ENCODE measurements around the gene NELFA.

NELFA gene

DNA sequence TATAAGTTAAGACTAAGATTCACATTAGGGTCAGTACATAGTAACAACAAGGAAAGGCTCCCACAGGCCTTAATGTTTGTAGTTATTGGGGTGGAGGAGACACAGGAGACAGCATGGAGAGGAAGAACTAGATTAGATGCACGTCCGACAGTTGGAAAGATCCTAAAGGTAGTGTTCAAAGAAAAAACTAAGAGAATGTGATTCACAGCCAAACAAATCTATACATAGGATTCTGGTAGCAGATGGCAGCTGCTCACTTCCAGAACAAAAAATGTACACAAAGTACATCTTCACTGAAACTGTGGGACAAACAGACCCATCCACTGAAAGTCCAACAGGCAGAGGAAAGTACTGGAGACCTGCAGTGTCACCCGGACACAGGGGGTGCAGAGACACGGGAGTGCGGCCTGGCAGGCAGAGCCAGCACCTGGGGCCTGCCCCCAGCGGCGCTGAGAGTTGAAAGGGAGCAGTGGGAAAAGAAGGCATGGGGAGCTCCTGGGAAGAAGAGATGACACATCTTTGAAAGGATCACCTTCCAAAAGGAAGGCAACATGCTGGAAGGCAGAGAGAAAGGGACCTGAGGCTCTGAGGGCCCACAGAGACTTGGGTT, 40.0 kb downstream of the NELFA start:
- H3K9me3 ChIP-seq (ENCODE audit: control insufficient read depth in 1 of 2, low read length in 2 of 2): no peaks in the 10 kb centered on the region
- no peaks in the 10 kb centered on the region for H3K27me3 ChIP-seq (ENCODE audit: low read depth, low read length)
- H3K4me3 ChIP-seq (ENCODE audit: low read depth in 1 of 2, low read length in 2 of 2): no peak overlapping the region
- no peak overlapping the region for H3K27ac ChIP-seq (ENCODE audit: low read length)
- no peaks in the 10 kb centered on the region for H3K4me1 ChIP-seq (ENCODE audit: control insufficient read depth in 1 of 2, insufficient read depth in 2 of 2, low read length in 2 of 2)
- H3K36me3 ChIP-seq (ENCODE audit: control insufficient read depth in 1 of 2, insufficient read depth in 2 of 2, low read length in 2 of 2): peaks cover 16 to 20% of the 10 kb centered on the region in 2 donors

DNA sequence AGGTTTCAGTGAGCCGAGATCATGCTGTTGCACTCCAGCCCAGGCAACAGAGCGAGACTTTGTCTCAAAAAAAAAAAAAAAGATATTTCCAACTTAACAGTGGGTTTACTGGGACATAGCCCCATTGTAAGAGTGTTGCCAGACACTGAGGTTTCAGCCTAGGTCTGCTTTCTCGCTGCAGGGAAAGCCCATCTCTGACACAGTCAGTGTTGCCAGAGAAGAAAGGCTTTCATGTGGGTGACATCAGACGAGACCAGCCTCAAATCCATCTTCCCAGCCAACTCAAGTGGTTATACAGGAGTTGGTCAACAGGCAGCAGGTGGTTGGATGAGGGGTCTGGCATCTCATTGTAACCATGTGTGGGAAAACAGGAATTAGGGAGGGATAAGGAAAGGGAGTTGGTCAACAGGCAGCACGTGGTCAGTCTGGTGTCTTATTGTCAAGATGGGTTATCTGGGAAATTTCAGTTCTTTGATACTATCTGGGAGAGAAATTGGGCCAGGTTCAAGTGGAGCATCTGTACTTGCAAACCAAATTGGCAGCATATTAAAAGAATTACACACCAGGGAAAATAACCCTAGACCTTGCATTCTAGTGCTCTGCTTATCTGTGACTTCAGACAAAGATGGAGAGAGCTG, 41.1 kb downstream of the NELFA start:
- no peak overlapping the region for H3K27ac ChIP-seq (ENCODE audit: low read length)
- no peak overlapping the region for H3K4me3 ChIP-seq (ENCODE audit: low read depth in 1 of 2, low read length in 2 of 2)
- no peaks in the 10 kb centered on the region for H3K27me3 ChIP-seq (ENCODE audit: low read depth, low read length)
- H3K36me3 ChIP-seq (ENCODE audit: control insufficient read depth in 1 of 2, insufficient read depth in 2 of 2, low read length in 2 of 2): peaks cover 19 to 25% of the 10 kb centered on the region in 2 donors
- H3K4me1 ChIP-seq (ENCODE audit: control insufficient read depth in 1 of 2, insufficient read depth in 2 of 2, low read length in 2 of 2): no peaks in the 10 kb centered on the region
- H3K9me3 ChIP-seq (ENCODE audit: control insufficient read depth in 1 of 2, low read length in 2 of 2): no peaks in the 10 kb centered on the region

DNA sequence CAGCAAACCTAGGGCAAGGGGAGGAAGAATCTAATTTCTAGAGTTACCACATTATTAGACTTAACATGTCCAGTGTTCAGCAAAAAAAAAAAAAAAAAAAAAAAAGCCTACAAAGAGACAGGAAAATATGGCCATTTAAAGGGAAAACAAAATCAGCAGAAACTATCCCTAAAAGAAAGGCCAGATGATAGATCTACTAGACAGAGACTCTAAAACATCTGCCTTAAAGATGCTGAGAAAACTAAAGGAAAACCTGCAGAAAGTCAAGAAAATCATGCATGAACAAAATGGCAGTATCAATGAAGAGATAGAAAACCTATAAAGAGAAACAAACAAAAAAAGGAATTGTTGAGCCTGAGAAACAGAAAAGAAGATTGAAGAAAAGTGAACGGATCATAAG, 43.8 kb downstream of the NELFA start:
- no peaks in the 10 kb centered on the region for H3K9me3 ChIP-seq (ENCODE audit: control insufficient read depth in 1 of 2, low read length in 2 of 2)
- H3K27ac ChIP-seq (ENCODE audit: low read length): no peak overlapping the region
- no peaks in the 10 kb centered on the region for H3K27me3 ChIP-seq (ENCODE audit: low read depth, low read length)
- peaks cover 30 to 39% of the 10 kb centered on the region in 2 donors for H3K36me3 ChIP-seq (ENCODE audit: control insufficient read depth in 1 of 2, insufficient read depth in 2 of 2, low read length in 2 of 2)
- H3K4me1 ChIP-seq (ENCODE audit: control insufficient read depth in 1 of 2, insufficient read depth in 2 of 2, low read length in 2 of 2): no peaks in the 10 kb centered on the region
- H3K4me3 ChIP-seq (ENCODE audit: low read depth in 1 of 2, low read length in 2 of 2): no peak overlapping the region

DNA sequence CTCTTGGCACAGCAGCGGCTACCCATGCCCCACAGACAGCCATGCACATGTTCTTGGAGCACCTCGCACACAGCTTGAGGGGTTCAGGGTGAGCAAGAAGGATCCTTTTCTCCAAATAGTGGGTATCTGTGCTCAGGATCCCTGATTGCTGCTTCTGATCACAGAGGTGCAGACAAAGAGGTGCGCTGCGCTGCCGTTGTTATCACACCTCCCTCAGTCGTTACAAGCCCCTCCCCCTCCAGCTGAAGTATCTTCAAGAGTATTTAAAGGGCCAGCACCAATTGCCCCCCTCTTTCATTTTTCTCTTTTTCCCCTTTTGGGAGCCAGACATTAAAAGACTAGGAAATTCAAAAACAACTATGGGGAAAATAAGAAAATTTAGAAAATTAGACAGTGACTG, 44.3 kb downstream of the NELFA start:
- no peak overlapping the region for H3K4me3 ChIP-seq (ENCODE audit: low read depth in 1 of 2, low read length in 2 of 2)
- H3K9me3 ChIP-seq (ENCODE audit: control insufficient read depth in 1 of 2, low read length in 2 of 2): no peaks in the 10 kb centered on the region
- no peaks in the 10 kb centered on the region for H3K27me3 ChIP-seq (ENCODE audit: low read depth, low read length)
- no peak overlapping the region for H3K27ac ChIP-seq (ENCODE audit: low read length)
- no peaks in the 10 kb centered on the region for H3K4me1 ChIP-seq (ENCODE audit: control insufficient read depth in 1 of 2, insufficient read depth in 2 of 2, low read length in 2 of 2)
- H3K36me3 ChIP-seq (ENCODE audit: control insufficient read depth in 1 of 2, insufficient read depth in 2 of 2, low read length in 2 of 2): peaks cover 34 to 41% of the 10 kb centered on the region in 2 donors

DNA sequence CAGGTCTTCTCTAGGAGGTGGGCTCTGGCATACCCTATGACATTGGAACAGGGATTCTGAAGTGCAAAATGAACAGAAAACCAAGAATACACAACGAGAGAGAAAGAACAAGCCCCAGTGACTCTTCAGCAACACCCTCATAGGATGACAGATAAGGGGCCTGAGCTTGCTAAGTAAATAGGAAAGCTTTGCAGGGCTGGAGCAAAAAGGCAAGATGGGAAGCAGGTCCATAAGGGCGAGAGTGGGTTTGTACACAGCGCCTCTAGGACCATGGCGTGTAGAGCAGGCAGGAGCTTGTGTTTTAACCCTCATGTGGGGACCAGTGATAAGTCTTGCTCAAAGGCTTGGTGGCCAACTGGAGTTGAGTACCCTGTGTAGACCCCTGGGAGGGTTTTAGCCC, 45.8 kb downstream of the NELFA start:
- no peak overlapping the region for H3K4me3 ChIP-seq (ENCODE audit: low read depth in 1 of 2, low read length in 2 of 2)
- H3K27ac ChIP-seq (ENCODE audit: low read length): no peak overlapping the region
- H3K9me3 ChIP-seq (ENCODE audit: control insufficient read depth in 1 of 2, low read length in 2 of 2): no peaks in the 10 kb centered on the region
- H3K27me3 ChIP-seq (ENCODE audit: low read depth, low read length): no peaks in the 10 kb centered on the region
- H3K4me1 ChIP-seq (ENCODE audit: control insufficient read depth in 1 of 2, insufficient read depth in 2 of 2, low read length in 2 of 2): no peaks in the 10 kb centered on the region
- peaks cover 45 to 52% of the 10 kb centered on the region in 2 donors for H3K36me3 ChIP-seq (ENCODE audit: control insufficient read depth in 1 of 2, insufficient read depth in 2 of 2, low read length in 2 of 2)

DNA sequence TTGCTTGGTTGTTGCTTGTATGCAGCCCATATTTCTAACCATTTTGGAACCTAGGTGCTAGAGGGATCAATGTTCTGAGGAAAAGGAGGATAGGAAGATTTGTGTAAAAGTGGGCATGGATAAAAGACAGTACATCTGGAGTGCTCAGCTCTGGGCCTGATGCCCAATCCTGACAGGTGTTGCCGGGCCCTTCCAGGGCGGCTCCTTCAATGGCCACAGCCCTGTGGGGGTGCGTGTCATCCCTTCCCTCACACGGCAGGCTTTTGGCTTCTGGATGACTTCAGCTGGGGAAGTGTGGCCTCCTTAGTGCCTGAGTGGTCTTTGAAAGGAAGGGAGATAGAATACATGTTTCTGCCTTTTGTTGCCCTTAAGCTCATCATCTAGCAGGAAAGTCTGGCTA, 47.2 kb downstream of the NELFA start:
- H3K27me3 ChIP-seq (ENCODE audit: low read depth, low read length): no peaks in the 10 kb centered on the region
- no peaks in the 10 kb centered on the region for H3K9me3 ChIP-seq (ENCODE audit: control insufficient read depth in 1 of 2, low read length in 2 of 2)
- no peaks in the 10 kb centered on the region for H3K4me1 ChIP-seq (ENCODE audit: control insufficient read depth in 1 of 2, insufficient read depth in 2 of 2, low read length in 2 of 2)
- H3K36me3 ChIP-seq (ENCODE audit: control insufficient read depth in 1 of 2, insufficient read depth in 2 of 2, low read length in 2 of 2): peaks cover 55 to 57% of the 10 kb centered on the region in 2 donors
- no peak overlapping the region for H3K4me3 ChIP-seq (ENCODE audit: low read depth in 1 of 2, low read length in 2 of 2)
- no peak overlapping the region for H3K27ac ChIP-seq (ENCODE audit: low read length)

DNA sequence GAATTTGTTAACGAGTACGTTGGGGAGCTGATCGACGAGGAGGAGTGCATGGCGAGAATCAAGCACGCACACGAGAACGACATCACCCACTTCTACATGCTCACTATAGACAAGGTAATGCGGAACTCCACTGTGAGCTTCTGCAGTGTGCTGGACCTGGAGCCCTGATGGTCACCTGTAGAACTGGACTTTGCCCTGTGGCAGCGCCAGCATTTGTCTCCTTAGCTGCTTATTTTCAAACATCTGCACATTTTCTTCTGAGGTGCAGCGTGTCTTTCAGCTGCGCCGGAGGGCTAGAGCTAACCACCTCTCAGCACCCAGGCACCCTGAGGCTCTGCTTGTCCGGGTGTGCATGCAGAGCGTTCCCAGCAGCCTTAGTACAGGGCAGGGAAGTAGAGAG, 47.7 kb downstream of the NELFA start:
- Histone ChIP-seq H3K36me3 (ENCODE audit: control insufficient read depth in 1 of 2, insufficient read depth in 2 of 2, low read length in 2 of 2) (peaks cover 55 to 60% of the 10 kb centered on the region in 2 donors), H3K4me1 (ENCODE audit: control insufficient read depth in 1 of 2, insufficient read depth in 2 of 2, low read length in 2 of 2) (no peaks in the 10 kb centered on the region), H3K27me3 (ENCODE audit: low read depth, low read length) (no peaks in the 10 kb centered on the region), H3K27ac (ENCODE audit: low read length) (no peak overlapping the region), H3K4me3 (ENCODE audit: low read depth in 1 of 2, low read length in 2 of 2) (no peak overlapping the region), H3K9me3 (ENCODE audit: control insufficient read depth in 1 of 2, low read length in 2 of 2) (no peaks in the 10 kb centered on the region)

DNA sequence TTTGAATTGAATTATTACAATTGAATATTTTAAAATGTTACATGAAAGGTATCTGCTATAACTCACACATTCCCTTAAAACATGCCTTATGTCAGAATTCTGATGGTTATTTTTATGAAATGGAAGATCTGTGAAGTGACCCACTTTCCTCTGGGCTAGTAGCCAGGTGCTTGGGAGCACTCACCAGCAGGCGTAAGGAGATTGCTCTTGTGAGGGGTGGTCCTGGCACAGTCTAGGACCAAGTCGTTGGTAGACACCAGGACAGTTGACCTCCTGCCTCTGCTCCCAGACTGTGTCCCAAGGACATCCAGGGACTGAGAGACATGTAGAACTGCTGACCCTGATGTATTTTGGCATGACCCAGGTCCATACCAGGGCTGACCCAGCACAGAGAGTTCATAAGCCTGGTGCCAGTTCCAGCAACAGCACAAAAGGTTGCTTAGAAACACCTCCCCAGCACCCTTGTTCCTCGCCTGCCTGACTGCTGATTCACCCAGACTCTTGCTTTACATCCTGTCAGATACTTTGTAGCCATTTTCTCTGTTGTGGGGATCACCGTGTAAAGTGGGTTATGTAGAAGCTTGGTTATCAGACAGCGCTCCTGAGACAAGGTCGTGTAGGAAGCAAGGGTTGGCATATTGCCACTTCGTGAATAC, 48.5 kb downstream of the NELFA start:
- Histone ChIP-seq H3K27me3 (ENCODE audit: low read depth, low read length) (no peaks in the 10 kb centered on the region), H3K4me1 (ENCODE audit: control insufficient read depth in 1 of 2, insufficient read depth in 2 of 2, low read length in 2 of 2) (no peaks in the 10 kb centered on the region), H3K9me3 (ENCODE audit: control insufficient read depth in 1 of 2, low read length in 2 of 2) (no peaks in the 10 kb centered on the region), H3K36me3 (ENCODE audit: control insufficient read depth in 1 of 2, insufficient read depth in 2 of 2, low read length in 2 of 2) (peaks cover 61 to 68% of the 10 kb centered on the region in 2 donors), H3K27ac (ENCODE audit: low read length) (no peak overlapping the region), H3K4me3 (ENCODE audit: low read depth in 1 of 2, low read length in 2 of 2) (no peak overlapping the region)

DNA sequence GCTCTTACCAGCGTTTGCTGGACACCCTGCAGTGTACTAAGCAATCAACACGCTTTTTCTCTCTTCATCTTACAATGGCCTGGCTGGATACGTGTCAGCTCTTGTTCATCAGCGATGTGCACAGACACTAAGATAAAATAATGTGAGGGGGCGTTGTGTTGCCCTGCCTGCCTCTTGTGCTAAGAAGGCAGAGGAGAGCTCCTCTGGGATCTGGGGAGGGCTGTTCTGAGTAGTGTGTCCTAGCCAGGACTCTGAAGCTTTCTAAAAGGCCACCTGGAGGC, 49.7 kb downstream of the NELFA start:
- Histone ChIP-seq H3K27ac (ENCODE audit: low read length) (no peak overlapping the region), H3K36me3 (ENCODE audit: control insufficient read depth in 1 of 2, insufficient read depth in 2 of 2, low read length in 2 of 2) (peaks cover 63 to 75% of the 10 kb centered on the region in 2 donors), H3K4me3 (ENCODE audit: low read depth in 1 of 2, low read length in 2 of 2) (no peak overlapping the region), H3K4me1 (ENCODE audit: control insufficient read depth in 1 of 2, insufficient read depth in 2 of 2, low read length in 2 of 2) (no peaks in the 10 kb centered on the region), H3K9me3 (ENCODE audit: control insufficient read depth in 1 of 2, low read length in 2 of 2) (no peaks in the 10 kb centered on the region), H3K27me3 (ENCODE audit: low read depth, low read length) (no peaks in the 10 kb centered on the region)

DNA sequence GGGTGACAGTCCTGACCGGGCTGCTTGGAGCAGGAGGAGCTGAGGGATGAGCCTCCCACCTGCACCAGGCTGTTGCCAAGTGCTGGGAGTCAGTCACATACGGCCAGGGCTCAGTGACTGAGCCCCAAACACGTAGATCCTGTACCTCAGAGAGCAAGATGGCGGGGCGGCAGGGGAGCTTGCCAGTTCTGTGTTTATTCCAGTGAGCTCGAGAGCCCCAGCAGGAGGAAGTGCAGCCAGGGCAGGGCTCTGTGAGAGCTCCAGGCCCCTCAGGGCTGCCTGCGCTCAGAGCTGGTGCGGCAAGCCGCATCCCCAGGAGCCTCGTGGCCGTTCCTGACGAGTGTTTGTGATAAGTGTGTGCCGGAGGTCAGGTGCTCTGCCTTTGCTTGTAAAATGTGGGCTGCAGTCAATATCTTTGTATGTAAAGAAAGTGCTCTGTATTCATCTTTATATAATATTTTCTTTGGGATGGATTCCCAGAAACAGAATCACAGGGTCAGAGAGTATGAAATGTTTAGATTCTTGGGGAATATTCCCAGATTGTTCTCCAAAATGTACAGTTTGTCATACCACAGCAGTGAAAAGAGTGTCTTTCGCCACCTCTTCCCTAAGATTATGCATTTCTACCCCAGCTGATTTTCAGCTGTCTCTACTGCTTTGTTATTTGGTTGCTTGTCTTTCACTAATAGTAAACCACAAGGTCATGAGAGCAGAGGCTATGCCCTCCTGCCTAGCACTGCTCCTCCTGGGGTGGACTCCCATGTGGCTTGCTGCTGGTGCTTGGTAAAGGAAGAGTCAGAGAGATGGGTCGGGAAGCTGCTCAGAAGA, 50.3 kb downstream of the NELFA start:
- H3K4me3 ChIP-seq (ENCODE audit: low read depth in 1 of 2, low read length in 2 of 2): no peak overlapping the region
- H3K27ac ChIP-seq (ENCODE audit: low read length): no peak overlapping the region
- H3K4me1 ChIP-seq (ENCODE audit: control insufficient read depth in 1 of 2, insufficient read depth in 2 of 2, low read length in 2 of 2): no peaks in the 10 kb centered on the region
- peaks cover 58 to 72% of the 10 kb centered on the region in 2 donors for H3K36me3 ChIP-seq (ENCODE audit: control insufficient read depth in 1 of 2, insufficient read depth in 2 of 2, low read length in 2 of 2)
- H3K27me3 ChIP-seq (ENCODE audit: low read depth, low read length): no peaks in the 10 kb centered on the region
- no peaks in the 10 kb centered on the region for H3K9me3 ChIP-seq (ENCODE audit: control insufficient read depth in 1 of 2, low read length in 2 of 2)

DNA sequence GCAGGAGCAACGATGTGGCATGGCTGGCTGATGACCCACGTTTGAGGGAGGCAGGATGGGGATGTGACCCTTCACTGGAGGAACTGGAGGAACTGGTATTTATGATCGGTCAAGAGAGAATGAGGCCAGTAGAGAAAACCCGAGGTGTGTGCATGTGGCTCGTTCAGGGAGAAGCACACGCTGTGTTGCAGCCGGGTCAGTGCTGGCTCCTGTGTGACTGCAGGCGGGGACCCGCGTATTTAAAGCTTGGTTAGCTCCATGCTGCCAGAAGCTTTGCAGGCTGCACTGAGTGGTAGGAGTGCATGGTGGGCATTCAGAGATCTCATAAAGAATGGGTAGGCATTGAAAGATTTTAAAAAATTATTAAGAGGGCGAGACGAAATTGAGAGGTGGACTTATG, 52.1 kb downstream of the NELFA start:
- H3K27ac ChIP-seq (ENCODE audit: low read length): no peak overlapping the region
- no peak overlapping the region for H3K4me3 ChIP-seq (ENCODE audit: low read depth in 1 of 2, low read length in 2 of 2)
- H3K27me3 ChIP-seq (ENCODE audit: low read depth, low read length): no peaks in the 10 kb centered on the region
- no peaks in the 10 kb centered on the region for H3K4me1 ChIP-seq (ENCODE audit: control insufficient read depth in 1 of 2, insufficient read depth in 2 of 2, low read length in 2 of 2)
- H3K36me3 ChIP-seq (ENCODE audit: control insufficient read depth in 1 of 2, insufficient read depth in 2 of 2, low read length in 2 of 2): peaks cover 46 to 84% of the 10 kb centered on the region in 2 donors
- H3K9me3 ChIP-seq (ENCODE audit: control insufficient read depth in 1 of 2, low read length in 2 of 2): no peaks in the 10 kb centered on the region
